ENCODE results near the gene PRR5.
"Not testable (repeated sequence)": the region's sequence is repeated elsewhere in the genome, so short reads cannot be mapped to it uniquely, and the experiment has no call there.

Gene PRR5

GRCh38 chr22:44676066-44676440 lies 26.0 kb upstream of the PRR5 start:
- not testable (repeated sequence) for DNase-seq

- DNase-seq, result no peak
Measured at GRCh38 chr22:44676441-44677352, 25.3 kb upstream of the PRR5 start.

GRCh38 chr22:44677353-44677840 lies 24.6 kb upstream of the PRR5 start:
- DNase-seq, result no peak

- no peak for DNase-seq
Measured at GRCh38 chr22:44677871-44678555, 24.0 kb upstream of the PRR5 start.

- no peak for DNase-seq
Measured at GRCh38 chr22:44678556-44679305, 23.3 kb upstream of the PRR5 start.

- DNase-seq, result not testable (repeated sequence)
Measured at GRCh38 chr22:44679306-44679647, 22.7 kb upstream of the PRR5 start.

GRCh38 chr22:44680058-44680457 lies 21.9 kb upstream of the PRR5 start:
- no peak for DNase-seq

GRCh38 chr22:44680481-44680894 lies 21.5 kb upstream of the PRR5 start:
- peak; percentile 32 for DNase-seq

- no peak for DNase-seq
Measured at GRCh38 chr22:44682556-44683168, 19.3 kb upstream of the PRR5 start.

GRCh38 chr22:44683237-44683636 lies 18.8 kb upstream of the PRR5 start:
- no peak for DNase-seq

- no peak for DNase-seq
Measured at GRCh38 chr22:44683881-44684280, 18.1 kb upstream of the PRR5 start.

GRCh38 chr22:44684506-44685383 lies 17.3 kb upstream of the PRR5 start:
- peak; percentile 82 for DNase-seq

GRCh38 chr22:44685384-44686056 lies 16.5 kb upstream of the PRR5 start:
- peak; percentile 55 for DNase-seq

GRCh38 chr22:44686873-44687600 lies 15.0 kb upstream of the PRR5 start:
- no peak for DNase-seq

GRCh38 chr22:44689173-44689572 lies 12.8 kb upstream of the PRR5 start:
- no peak for DNase-seq

GRCh38 chr22:44689915-44690524 lies 12.0 kb upstream of the PRR5 start:
- no peak for DNase-seq

- no peak for DNase-seq
Measured at GRCh38 chr22:44691796-44692661, 10.0 kb upstream of the PRR5 start.

- no peak for DNase-seq
Measured at GRCh38 chr22:44692662-44693007, 9.4 kb upstream of the PRR5 start.

- no peak for DNase-seq
Measured at GRCh38 chr22:44693145-44693544, 8.9 kb upstream of the PRR5 start.

Data from NCI-H146 (cell line).